Inflammatory macrophage treated with lipopolysaccharide for 4 hours (primary cell): ENCODE measurements around the gene MTFR2.

Experiments used
- DNase-seq: peaks from one replicate; pipeline ENCODE4 v3.0.0-alpha.2; 2020

Gene MTFR2

GRCh38 chr6:136181861-136182260 lies 68.2 kb downstream of the MTFR2 start:
- DNase-seq: no peak

DNA sequence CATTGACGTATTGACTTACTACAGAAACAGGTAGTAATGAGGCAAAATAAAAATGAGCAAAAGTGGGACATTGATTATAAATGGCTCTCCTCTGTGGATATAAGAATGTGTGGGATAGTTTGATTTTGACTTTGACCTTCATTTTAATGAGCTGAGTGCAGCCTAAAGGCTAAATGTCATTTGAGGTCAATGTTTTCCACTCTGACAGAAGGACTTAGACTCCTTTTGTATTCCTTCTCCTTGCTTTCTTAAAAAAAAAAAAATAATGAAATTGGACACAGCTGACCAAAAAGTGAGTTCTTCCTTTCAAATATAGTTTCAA lies 68.6 kb downstream of the MTFR2 start:
- no peak for DNase-seq
